ENCODE results near the gene TEX22.

DNA sequence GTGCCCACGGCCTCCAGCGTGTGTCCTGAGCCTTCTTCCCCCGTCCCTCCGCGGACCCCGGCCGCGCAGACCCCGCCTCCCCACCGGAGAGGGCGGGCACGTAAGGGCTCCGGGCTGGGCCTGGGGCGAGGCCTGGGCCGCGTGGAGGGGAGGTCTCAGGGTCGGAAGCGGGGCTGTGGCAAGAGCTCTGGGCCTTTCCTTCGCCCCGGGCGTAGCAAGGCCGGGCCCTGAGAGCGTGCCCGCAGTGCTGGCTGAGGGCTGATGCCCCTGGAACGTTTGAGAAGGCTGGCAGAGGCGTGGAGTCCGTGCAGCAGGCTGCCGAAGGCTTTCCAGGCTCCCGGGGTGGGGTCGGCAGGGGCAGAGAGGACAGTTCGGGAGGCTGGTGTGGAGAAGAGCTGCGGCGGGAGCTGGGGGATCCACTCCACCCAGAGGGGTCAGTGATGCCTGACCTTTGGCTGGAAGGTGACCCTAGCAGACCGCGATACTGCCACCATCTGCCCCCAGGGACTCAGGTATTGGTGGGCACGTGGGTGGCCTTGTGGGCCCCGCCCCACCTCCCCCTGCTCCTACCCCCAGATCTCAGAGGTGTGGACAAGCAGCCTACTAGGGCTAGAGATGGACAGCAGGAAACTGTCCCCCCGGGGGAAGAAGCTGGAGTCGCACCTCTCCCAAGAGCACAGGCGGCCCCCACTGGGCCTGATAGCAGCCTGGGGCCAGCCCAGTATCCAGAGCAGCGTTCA lies 558 bp downstream of the TEX22 start:
- TF ChIP-seq POLR2A (IDR thresholded peaks at IDR 0.05; ENCODE audit: low read depth, low read length) = no peak
- TF ChIP-seq SPI1 (IDR thresholded peaks at IDR 0.05; ENCODE audit: low read depth, low read length) = no peak
- no peak for TF ChIP-seq TAF1 (IDR thresholded peaks at IDR 0.05; ENCODE audit: low read depth, low read length)

Data from GM12891 (cell line).